Muscle layer of duodenum (tissue), 2 donors: Measurements from ENCODE around the gene SLAMF6.
"Not testable (repeated sequence)": the region's sequence is repeated elsewhere in the genome, so short reads cannot be mapped to it uniquely, and the experiment has no call there.

Source experiments
- H3K27ac ChIP-seq: one replicate; pipeline ENCODE4 v1.7.0; 2013; ENCODE audit warnings: mild to moderate bottlenecking, low read length
- H3K27me3 ChIP-seq: one replicate; pipeline ENCODE4 v1.7.0; 2013; ENCODE audit warnings: low read depth, mild to moderate bottlenecking, control low read depth, low read length
- H3K36me3 ChIP-seq, 2 donors: one replicate each; pipeline ENCODE4 v1.7.0; 2013; ENCODE audit warnings: low read length in 2 of 2, control low read depth in 1 of 2, mild to moderate bottlenecking in 1 of 2; ENCODE audit not compliant: insufficient read depth in 2 of 2, control insufficient read depth in 1 of 2
- H3K4me1 ChIP-seq, 2 donors: one replicate each; pipeline ENCODE4 v1.7.0; 2013; ENCODE audit warnings: low read length in 2 of 2, mild to moderate bottlenecking in 2 of 2, control low read depth in 1 of 2, moderate library complexity in 1 of 2; ENCODE audit not compliant: insufficient read depth in 2 of 2, control insufficient read depth in 1 of 2
- H3K4me3 ChIP-seq, 2 donors: one replicate each; pipeline ENCODE4 v1.7.0; 2013; ENCODE audit warnings: low read length in 2 of 2, low read depth in 1 of 2, mild to moderate bottlenecking in 1 of 2
- H3K9me3 ChIP-seq, 2 donors: one replicate each; pipeline ENCODE4 v1.7.0; 2013; ENCODE audit warnings: low read length in 2 of 2, control low read depth in 1 of 2, mild to moderate bottlenecking in 1 of 2; ENCODE audit not compliant: control insufficient read depth in 1 of 2
- donor health status: healthy.

Gene SLAMF6

DNA sequence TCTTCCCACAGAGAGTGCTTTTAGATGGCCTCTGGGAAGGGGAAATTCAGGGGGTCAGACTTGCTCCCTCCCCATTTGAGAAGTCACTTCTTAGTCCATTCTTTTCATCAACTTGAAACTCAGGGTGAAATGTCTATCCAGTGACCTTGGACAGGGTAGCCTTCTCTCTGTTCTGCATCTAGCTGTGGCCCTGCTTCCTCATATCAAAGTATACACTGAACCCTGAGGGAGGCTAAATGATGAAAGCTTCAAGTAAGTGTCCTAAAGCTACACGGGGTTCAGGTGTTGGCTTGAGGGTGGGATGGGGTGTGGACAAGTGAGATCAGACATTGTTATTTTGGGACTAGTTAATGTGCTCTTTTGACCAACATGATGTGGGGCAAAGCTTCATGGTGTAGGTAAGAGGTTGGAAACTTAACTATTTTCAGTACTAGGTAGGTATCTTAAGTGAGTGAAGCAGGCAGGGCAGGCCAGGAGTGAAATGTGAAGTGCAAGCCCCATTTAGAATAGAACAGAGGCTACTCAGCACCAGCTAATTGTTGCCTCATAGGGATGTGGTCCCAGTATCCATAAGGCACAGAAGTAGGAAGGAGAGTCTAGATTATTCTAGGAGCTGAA is 41.0 kb downstream of the SLAMF6 start:
- no peaks in the 10 kb centered on the region for H3K27me3 ChIP-seq
- H3K9me3 ChIP-seq, result no peaks in the 10 kb centered on the region
- H3K27ac ChIP-seq, result no peak overlapping the region
- H3K4me1 ChIP-seq, result no peaks in the 10 kb centered on the region
- no peak overlapping the region for H3K4me3 ChIP-seq
- H3K36me3 ChIP-seq, result no peaks in the 10 kb centered on the region

DNA sequence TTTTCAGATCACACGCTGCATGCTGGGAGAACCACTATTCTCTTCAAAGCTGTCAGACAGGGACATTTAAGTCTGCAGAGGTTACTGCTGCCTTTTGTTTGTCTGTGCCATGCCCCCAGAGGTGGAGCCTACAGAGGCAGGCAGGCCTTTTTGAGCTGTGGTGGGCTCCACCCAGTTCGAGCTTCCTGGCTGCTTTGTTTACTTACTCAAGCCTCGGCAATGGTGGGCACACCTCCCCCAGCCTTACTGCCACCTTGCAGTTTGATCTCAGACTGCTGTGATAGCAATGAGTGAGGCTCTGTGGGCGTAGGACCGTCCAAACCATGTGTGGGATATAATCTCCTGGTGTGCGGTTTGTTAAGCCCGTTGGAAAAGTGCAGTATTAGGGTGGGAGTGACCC is 42.3 kb downstream of the SLAMF6 start:
- H3K27me3 ChIP-seq, H3K27ac ChIP-seq, H3K4me1 ChIP-seq, H3K9me3 ChIP-seq, H3K4me3 ChIP-seq, H3K36me3 ChIP-seq: not testable (repeated sequence)

DNA sequence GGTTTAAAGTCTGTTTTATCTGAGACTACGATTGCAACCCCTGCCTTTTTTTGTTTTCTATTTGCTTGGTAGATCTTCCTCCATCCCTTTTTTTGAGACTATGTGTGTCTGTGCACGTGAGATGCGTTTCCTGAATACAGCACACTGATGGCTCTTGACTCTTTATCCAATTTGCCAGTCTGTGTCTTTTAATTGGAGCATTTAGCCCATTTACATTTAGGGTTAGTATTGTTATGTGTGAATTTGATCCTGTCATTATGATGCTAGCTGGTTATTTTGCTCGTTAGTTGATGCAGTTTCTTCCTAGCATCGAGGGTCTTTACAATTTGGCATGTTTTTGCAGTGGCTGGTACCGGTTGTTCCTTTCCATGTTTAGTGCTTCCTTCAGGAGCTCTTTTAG is 44.0 kb downstream of the SLAMF6 start:
- H3K9me3 ChIP-seq, H3K4me1 ChIP-seq, H3K36me3 ChIP-seq, H3K27ac ChIP-seq, H3K27me3 ChIP-seq, H3K4me3 ChIP-seq: not testable (repeated sequence)

DNA sequence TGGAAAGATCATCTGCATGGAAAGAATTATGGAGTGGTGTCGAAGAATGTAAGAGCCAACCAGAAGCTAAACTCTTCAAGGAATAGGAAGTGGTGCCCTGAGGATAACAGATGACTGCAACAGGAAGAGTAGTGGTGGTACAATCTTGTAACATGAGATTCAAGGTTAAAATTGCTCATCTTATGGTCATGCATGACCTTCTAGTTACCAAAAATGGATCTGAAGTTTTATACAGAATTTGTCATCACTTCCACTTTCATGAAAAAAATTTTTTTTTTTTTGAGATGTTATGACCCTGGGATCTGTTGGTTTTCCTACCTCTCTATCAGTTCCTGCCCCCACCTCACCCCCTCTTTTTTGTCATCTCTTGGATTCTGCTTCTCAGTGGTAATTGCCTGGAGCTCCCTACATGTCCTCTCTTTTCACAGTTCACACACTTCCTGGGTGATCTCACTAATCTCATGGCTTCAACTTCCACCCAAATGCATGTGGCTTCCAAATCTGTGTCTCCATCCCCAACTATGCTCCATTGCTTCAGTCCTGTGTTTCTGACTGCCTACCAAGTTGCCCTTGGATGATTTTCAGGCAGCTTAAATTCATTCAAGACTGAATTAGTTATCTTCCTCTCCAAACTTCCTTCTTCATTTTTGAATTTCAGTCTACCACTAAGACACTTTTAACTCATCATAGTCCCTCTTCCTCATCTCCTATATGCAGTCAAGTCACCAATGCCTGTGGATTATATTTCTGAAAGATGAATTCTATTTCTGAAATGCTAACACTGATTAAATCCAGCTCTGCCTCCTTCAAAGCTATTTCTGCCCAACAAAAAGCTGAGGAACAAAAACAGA is 48.4 kb downstream of the SLAMF6 start:
- no peaks in the 10 kb centered on the region for H3K27me3 ChIP-seq
- H3K9me3 ChIP-seq, result no peaks in the 10 kb centered on the region
- no peak overlapping the region for H3K27ac ChIP-seq
- H3K4me1 ChIP-seq, result no peaks in the 10 kb centered on the region
- H3K4me3 ChIP-seq, result no peak overlapping the region
- H3K36me3 ChIP-seq, result no peaks in the 10 kb centered on the region

DNA sequence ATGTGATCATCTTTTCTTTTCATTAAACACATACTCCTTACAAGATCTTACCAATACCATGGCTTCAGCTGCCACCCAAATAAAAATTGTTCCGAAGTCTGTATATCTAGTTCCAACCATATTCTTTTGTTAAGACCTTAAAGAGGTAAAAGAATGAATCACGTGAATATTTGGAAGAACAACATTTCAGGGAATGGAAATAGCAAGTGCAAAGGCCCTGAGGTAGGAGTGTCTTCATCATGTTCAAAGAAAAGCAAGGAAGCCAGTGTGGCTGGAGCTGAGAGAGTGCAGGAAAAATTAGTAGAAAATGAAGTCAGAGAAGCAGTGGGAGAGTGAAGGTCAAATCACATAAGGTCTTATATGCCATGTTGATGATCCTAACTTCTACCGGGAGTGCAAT is 50.9 kb downstream of the SLAMF6 start:
- Histone ChIP-seq H3K4me3 (no peak overlapping the region), H3K36me3 (no peaks in the 10 kb centered on the region), H3K9me3 (no peaks in the 10 kb centered on the region), H3K27me3 (no peaks in the 10 kb centered on the region), H3K4me1 (no peaks in the 10 kb centered on the region), H3K27ac (no peak overlapping the region)

DNA sequence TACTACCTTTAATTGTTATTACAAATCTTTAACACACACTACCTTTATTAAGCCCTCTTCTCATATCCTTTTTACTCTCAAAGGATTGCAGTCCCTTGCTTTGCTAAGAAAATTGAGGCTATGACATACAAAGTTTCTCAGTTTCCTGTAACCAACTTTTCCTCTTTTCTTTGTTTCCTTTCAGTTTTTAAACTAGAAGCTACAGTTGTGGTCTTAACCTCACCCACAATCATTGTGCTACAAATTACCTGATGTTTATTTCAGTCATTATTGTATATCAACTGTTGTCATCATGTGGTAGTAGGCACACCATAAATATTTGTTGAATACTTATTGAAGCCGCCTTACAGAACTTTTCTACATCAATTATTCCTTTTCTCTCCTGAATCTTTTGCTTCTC is 51.8 kb downstream of the SLAMF6 start:
- H3K27me3 ChIP-seq, result no peaks in the 10 kb centered on the region
- no peak overlapping the region for H3K4me3 ChIP-seq
- H3K27ac ChIP-seq, result no peak overlapping the region
- no peaks in the 10 kb centered on the region for H3K9me3 ChIP-seq
- no peaks in the 10 kb centered on the region for H3K4me1 ChIP-seq
- H3K36me3 ChIP-seq, result no peaks in the 10 kb centered on the region

DNA sequence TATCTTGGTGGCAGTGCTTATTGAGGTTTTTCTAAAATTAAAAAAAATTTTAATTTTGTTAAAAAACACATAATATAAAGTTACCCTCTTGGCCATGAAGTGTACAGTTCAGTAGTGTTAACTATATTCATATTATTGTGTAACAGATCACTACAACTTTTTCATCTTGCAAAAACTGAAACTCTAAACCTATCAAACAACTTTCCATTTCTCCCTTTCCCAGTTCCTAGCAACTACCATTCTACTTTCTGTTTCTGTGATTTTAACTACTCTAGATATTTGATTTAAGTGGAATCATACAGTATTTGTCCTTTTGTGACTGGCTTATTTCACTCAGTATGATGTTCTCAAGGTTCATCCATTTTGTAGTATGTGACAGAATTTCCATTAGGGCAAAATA is 55.5 kb downstream of the SLAMF6 start:
- H3K4me1 ChIP-seq, result no peaks in the 10 kb centered on the region
- no peak overlapping the region for H3K4me3 ChIP-seq
- no peaks in the 10 kb centered on the region for H3K36me3 ChIP-seq
- no peaks in the 10 kb centered on the region for H3K27me3 ChIP-seq
- no peaks in the 10 kb centered on the region for H3K9me3 ChIP-seq
- H3K27ac ChIP-seq, result no peak overlapping the region

DNA sequence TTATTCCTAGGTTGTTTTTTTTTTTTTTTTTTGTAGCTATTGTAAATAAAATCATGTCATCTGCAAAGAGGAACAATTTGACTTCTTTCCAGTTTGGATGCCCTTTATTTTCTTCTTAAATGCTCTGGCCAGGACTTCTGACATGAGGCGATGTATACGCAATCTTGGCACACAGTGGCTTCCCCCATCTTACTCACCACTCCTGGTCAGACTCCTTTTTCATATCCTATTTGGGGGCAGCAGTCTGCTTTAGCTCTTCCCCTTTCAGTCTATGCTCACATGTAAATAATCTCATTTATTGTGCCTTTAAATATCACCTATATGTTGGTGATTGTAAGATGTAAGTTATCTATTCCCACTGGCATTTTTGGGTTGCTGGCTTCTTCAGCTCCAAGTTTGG is 56.1 kb downstream of the SLAMF6 start:
- Histone ChIP-seq H3K27ac (no peak overlapping the region), H3K4me1 (no peaks in the 10 kb centered on the region), H3K4me3 (no peak overlapping the region), H3K9me3 (no peaks in the 10 kb centered on the region), H3K27me3 (no peaks in the 10 kb centered on the region), H3K36me3 (no peaks in the 10 kb centered on the region)

DNA sequence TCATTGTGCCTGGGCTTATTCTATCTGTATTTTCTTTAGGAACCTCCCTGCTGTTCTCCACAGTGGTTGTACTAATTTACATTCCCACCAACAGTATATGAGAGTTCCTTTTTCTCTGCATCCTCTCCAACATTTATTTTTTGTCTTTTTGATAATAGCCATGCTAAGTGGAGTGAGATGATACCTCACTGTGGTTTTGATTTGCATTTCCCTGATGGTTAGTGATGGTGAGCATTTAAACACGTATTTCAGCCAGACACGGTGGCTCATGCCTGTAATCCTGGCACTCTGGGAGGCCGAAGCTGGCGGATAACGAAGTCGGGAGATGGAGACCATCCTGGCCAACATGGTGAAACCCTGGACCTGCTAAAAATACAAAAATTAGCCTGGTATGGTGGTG is 57.9 kb downstream of the SLAMF6 start:
- Histone ChIP-seq H3K36me3 (no peaks in the 10 kb centered on the region), H3K9me3 (no peaks in the 10 kb centered on the region), H3K27me3 (no peaks in the 10 kb centered on the region), H3K4me3 (no peak overlapping the region), H3K4me1 (no peaks in the 10 kb centered on the region), H3K27ac (no peak overlapping the region)

DNA sequence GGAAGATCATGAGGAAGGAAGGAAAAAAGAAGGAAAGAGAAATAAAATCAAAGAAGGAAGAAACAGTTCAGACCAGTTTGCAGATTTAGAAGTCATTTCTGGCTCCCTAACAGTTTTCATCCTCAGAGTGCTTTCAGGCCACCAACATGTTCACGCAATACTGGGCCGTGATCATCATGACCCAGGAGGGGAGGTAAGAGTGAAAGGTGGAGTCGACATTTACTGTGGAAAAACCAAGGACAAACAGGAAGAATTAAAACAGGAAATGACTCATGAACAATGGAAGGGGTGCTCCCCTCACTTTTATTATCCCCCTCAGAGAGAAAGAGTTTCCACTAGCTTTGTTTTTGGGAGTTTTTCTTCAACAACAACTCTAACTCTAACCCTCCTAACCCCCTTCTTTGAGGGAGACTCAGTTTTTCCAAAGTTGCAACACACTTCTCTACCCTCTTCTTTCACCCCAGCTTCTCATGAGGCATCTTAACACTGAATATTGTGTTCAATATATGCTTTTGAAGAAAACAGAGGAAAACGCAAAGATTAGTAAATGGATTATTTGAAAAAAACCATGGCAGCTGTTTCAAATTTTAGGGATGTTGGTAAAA is 62.3 kb downstream of the SLAMF6 start:
- H3K4me3 ChIP-seq, result no peak overlapping the region
- H3K27me3 ChIP-seq, result no peaks in the 10 kb centered on the region
- H3K27ac ChIP-seq, result no peak overlapping the region
- no peaks in the 10 kb centered on the region for H3K4me1 ChIP-seq
- H3K9me3 ChIP-seq, result no peaks in the 10 kb centered on the region
- H3K36me3 ChIP-seq, result no peaks in the 10 kb centered on the region

DNA sequence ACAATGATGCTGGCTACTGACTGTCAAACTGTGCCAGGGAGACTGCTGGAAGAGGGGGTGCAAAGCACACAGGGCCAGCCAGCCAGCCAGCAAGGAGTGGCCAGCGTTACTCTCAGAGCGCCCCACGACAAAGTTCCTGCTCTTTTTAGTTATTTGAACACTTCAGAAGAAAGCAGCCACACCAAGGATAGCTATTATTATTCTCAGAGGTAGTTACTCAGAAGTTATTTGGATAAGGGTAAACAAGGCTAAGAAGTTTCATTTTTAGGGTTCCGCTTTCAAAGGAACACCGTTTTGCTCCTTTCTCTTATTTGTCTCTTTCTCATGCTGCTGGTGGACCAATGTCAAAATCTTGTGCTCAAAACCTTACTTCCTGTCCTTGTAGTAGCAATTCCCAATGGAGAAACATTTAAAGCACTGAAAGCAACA is 62.8 kb downstream of the SLAMF6 start:
- Histone ChIP-seq H3K27ac (no peak overlapping the region), H3K36me3 (no peaks in the 10 kb centered on the region)

More for the DNA sequence above, 62.8 kb downstream of the SLAMF6 start:
- no peak overlapping the region for H3K4me3 ChIP-seq
- H3K27me3 ChIP-seq, result no peaks in the 10 kb centered on the region
- no peaks in the 10 kb centered on the region for H3K4me1 ChIP-seq
- H3K9me3 ChIP-seq, result no peaks in the 10 kb centered on the region
